ENCODE data around the gene CDX1.

The CDX1 gene

GRCh38 chr5:150153957-150154617, 12.5 kb upstream of the CDX1 start:
- peak overlapping the region; percentile 76 for H3K4me3 ChIP-seq (ENCODE audit: low read depth, low read length)
- DNase-seq (ENCODE audit: low read depth): peak; percentile 82
- TF ChIP-seq CTCF (conservative IDR thresholded peaks at IDR 0.05; ENCODE audit: low read depth, low read length): peak; percentile 32

GRCh38 chr5:150154618-150155128, 11.9 kb upstream of the CDX1 start:
- peak; percentile 50 for DNase-seq (ENCODE audit: low read depth)
- peak overlapping the region; percentile 76 for H3K4me3 ChIP-seq (ENCODE audit: low read depth, low read length)
- peak; percentile 20 for TF ChIP-seq CTCF (conservative IDR thresholded peaks at IDR 0.05; ENCODE audit: low read depth, low read length)

GRCh38 chr5:150155258-150156026, 11.1 kb upstream of the CDX1 start, which contains the start of gene PDGFRB:
Gene PDGFRB (minus strand): TSS chr5:150155845. CDS start chr5:150137047, 18,798 bp downstream.
- DNase-seq (ENCODE audit: low read depth): peak; percentile 84
- H3K4me3 ChIP-seq (ENCODE audit: low read depth, low read length): peak within 1 kb of the TSS; percentile 76
- peak; percentile 11 for TF ChIP-seq CTCF (conservative IDR thresholded peaks at IDR 0.05; ENCODE audit: low read depth, low read length)

GRCh38 chr5:150156027-150156368, 10.6 kb upstream of the CDX1 start:
- TF ChIP-seq CTCF (conservative IDR thresholded peaks at IDR 0.05; ENCODE audit: low read depth, low read length): no peak
- H3K4me3 ChIP-seq (ENCODE audit: low read depth, low read length): peak overlapping the region; percentile 76
- no peak for DNase-seq (ENCODE audit: low read depth)

GRCh38 chr5:150156540-150156939, 10.0 kb upstream of the CDX1 start:
- DNase-seq (ENCODE audit: low read depth): no peak
- TF ChIP-seq CTCF (conservative IDR thresholded peaks at IDR 0.05; ENCODE audit: low read depth, low read length): no peak
- H3K4me3 ChIP-seq (ENCODE audit: low read depth, low read length): no peak overlapping the region

- TF ChIP-seq CTCF (conservative IDR thresholded peaks at IDR 0.05; ENCODE audit: low read depth, low read length): no peak
- H3K4me3 ChIP-seq (ENCODE audit: low read depth, low read length): no peak overlapping the region
- DNase-seq (ENCODE audit: low read depth): no peak
Observed at GRCh38 chr5:150157168-150157567, 9.4 kb upstream of the CDX1 start.
